ENCODE results near the gene NFAT5. TPM values are rescaled to one million over a fixed set of nuclear protein-coding genes. Genes with fewer than 3 reads are reported as not detected.

NFAT5 gene
- total RNA-seq, 1 experiment from 2014 or later: 21.0 TPM

DNA sequence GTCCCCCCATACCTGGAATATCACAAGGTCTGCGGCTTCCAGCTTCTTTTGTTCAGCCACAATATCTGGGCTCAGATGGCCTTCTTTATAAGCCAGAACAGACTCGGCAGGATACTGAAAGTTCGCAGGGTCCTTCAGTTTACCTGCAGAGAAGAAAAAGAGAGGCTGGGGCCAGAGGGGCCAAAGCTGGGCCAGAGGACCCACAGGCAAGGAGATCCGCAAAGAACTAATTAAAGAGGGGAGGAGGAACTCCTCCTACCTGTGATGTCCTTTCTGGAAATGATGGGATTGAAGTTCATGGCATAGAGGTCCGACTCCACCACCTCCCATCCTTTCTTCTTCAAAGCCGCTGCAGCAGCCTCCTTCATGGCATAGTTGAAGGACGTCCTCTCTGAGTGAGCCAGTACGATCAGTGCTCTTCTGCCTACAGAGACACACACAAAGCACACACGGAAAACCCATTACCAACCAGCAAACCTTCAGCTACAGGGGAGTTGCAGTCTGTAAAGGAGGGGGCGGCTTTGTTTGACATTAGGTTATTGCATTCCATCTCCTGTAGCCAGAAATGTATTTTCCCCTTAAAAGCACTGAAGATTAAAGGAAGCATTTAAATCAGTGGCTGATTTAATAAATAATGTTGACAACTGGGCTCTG, 152.5 kb downstream of the NFAT5 start:
- Histone ChIP-seq H3K27me3 (ENCODE audit: insufficient read depth, low read length) (no peaks in the 10 kb centered on the region), H2BK5ac (ENCODE audit: insufficient read length, low read length) (no peak overlapping the region), H3K9ac (ENCODE audit: extremely low read depth, insufficient read length, low read length) (no peak overlapping the region), H3K23me2 (ENCODE audit: insufficient read length, low read depth, low read length, poor library complexity, severe bottlenecking) (no peaks in the 10 kb centered on the region), H3K14ac (ENCODE audit: insufficient read depth, low read length) (no peak overlapping the region), H3K23ac (ENCODE audit: insufficient read length, low read depth, low read length) (no peak overlapping the region), H3K4me2 (ENCODE audit: insufficient read depth, insufficient read length, low read length) (no peak overlapping the region), H3K56ac (ENCODE audit: insufficient read length, low read depth, low read length) (no peak overlapping the region), H3K18ac (ENCODE audit: insufficient read length, low read depth, low read length) (no peak overlapping the region), H2BK20ac (ENCODE audit: low read depth, low read length, poor library complexity, severe bottlenecking) (no peak overlapping the region), H4K5ac (ENCODE audit: insufficient read length, low read depth, low read length) (no peak overlapping the region), H3K9me3 (ENCODE audit: control insufficient read depth, low read depth, low read length) (no peaks in the 10 kb centered on the region), H2AFZ (ENCODE audit: low read length) (no peak overlapping the region), H3K79me2 (ENCODE audit: insufficient read depth, low read length) (no peaks in the 10 kb centered on the region), H4K20me1 (ENCODE audit: control insufficient read depth, insufficient read depth, insufficient read length) (no peaks in the 10 kb centered on the region), H3T11ph (ENCODE audit: low read length) (no peak overlapping the region), H2AK5ac (ENCODE audit: insufficient read length, low read length) (no peak overlapping the region), H2BK15ac (ENCODE audit: low read depth, low read length) (no peak overlapping the region), H2BK12ac (ENCODE audit: insufficient read length, low read depth, low read length) (no peak overlapping the region), H2BK120ac (ENCODE audit: low read depth, low read length, poor library complexity, severe bottlenecking) (no peak overlapping the region), H3K79me1 (ENCODE audit: insufficient read depth, low read depth, low read length, poor library complexity, severe bottlenecking) (no peaks in the 10 kb centered on the region), H4K8ac (replicated peaks; ENCODE audit: insufficient read length, low read depth, low read length) (no peak overlapping the region), H4K91ac (ENCODE audit: insufficient read length, low read depth, low read length) (no peak overlapping the region), H3K4me1 (ENCODE audit: insufficient read depth, low read length) (no peaks in the 10 kb centered on the region), H3K4ac (ENCODE audit: low read depth, low read length) (no peak overlapping the region), H3K27ac (ENCODE audit: insufficient read length, low read depth, low read length) (no peak overlapping the region)
- TF ChIP-seq, protein P1, sequence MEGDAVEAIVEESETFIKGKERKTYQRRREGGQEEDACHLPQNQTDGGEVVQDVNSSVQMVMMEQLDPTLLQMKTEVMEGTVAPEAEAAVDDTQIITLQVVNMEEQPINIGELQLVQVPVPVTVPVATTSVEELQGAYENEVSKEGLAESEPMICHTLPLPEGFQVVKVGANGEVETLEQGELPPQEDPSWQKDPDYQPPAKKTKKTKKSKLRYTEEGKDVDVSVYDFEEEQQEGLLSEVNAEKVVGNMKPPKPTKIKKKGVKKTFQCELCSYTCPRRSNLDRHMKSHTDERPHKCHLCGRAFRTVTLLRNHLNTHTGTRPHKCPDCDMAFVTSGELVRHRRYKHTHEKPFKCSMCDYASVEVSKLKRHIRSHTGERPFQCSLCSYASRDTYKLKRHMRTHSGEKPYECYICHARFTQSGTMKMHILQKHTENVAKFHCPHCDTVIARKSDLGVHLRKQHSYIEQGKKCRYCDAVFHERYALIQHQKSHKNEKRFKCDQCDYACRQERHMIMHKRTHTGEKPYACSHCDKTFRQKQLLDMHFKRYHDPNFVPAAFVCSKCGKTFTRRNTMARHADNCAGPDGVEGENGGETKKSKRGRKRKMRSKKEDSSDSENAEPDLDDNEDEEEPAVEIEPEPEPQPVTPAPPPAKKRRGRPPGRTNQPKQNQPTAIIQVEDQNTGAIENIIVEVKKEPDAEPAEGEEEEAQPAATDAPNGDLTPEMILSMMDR (conservative IDR thresholded peaks at IDR 0.05): no peak
- Mint-ChIP-seq H3K27ac (peak overlapping the region in 1 of 3 experiments; percentile 61; a peak in 2 of 7 replicates), H3K27me3 (ENCODE audit: low read depth) (no peaks in the 10 kb centered on the region), H3K4me1 (peaks cover 3 to 8% of the 10 kb centered on the region in 2 experiments; a peak in 3 of 4 replicates), H3K4me3 (no peak overlapping the region), H3K36me3 (ENCODE audit: insufficient read depth in 1 of 3, low read depth in 3 of 3) (peaks cover 2 to 40% (median 22%) of the 10 kb centered on the region in 3 experiments; a peak in 6 of 7 replicates), H3K9me3 (no peaks in the 10 kb centered on the region)
- no CpG with 5 or more reads among the region's 10 CpGs for WGBS (ENCODE audit: extremely low coverage, insufficient read length, low lambda C conversion rate)
- DNase-seq: no peak

Data from H9 (cell line).